Panc1 (cell line): ENCODE data around the gene MPO. TPM values are rescaled to one million over a fixed set of nuclear protein-coding genes. Genes with fewer than 3 reads are reported as not detected.

Source experiments
- ATAC-seq: fragments of 200-7000 bp; cut with Tn5 transposase; 2 replicates; pipeline ENCODE4 v1.9.1; 2020; ENCODE audit warnings: mild to moderate bottlenecking, moderate library complexity
- BruUV-seq: library from RNA; stranded (reverse); fragments of 400-500 nt; replicated peaks from 2 replicates; lab custom pipeline; 2021; lab: Mats Ljungman, UMichigan
- CTCF ChIA-PET: fragments of 300-600 bp; sonication (Branson Sonifier 250); formaldehyde crosslinking; loops from one replicate; lab custom pipeline; 2022; ENCODE audit warnings: antibody characterized with exemption; lab: Charles Lee
- POLR2A ChIA-PET: fragments of 300-600 bp; sonication (Branson Sonifier 250); formaldehyde crosslinking; loops from one replicate; lab custom pipeline; 2022; ENCODE audit warnings: antibody characterized with exemption; lab: Charles Lee
- DNase-seq: peaks from one replicate; pipeline ENCODE4 v3.0.0-alpha.2; 2010; ENCODE audit warnings: low read depth, low spot score
- H3K27ac ChIP-seq: 2 replicates; pipeline ENCODE4 v1.5.1; 2011; ENCODE audit warnings: mild to moderate bottlenecking, low read length, inconsistent platforms
- H3K27me3 ChIP-seq: fragments of 200-500 bp; sonication (Bioruptor generic); 2 replicates; pipeline ENCODE4 v1.6.0; 2014; ENCODE audit warnings: low read length, inconsistent platforms; ENCODE audit not compliant: control insufficient read depth, insufficient read depth
- H3K36me3 ChIP-seq: fragments of 200-500 bp; sonication (Bioruptor generic); 2 replicates; pipeline ENCODE4 v1.5.1; 2014; ENCODE audit warnings: inconsistent platforms, mild to moderate bottlenecking, low read length, moderate library complexity; ENCODE audit not compliant: control insufficient read depth, insufficient read depth
- H3K4me1 ChIP-seq: 2 replicates; pipeline ENCODE4 v1.5.1; 2011; ENCODE audit warnings: inconsistent platforms, mild to moderate bottlenecking, low read length, moderate library complexity; ENCODE audit not compliant: control insufficient read depth, insufficient read depth
- H3K4me3 ChIP-seq, 2 experiments: 2 replicates each; pipeline ENCODE4 v1.5.1; 2011 to 2012; ENCODE audit warnings: low read depth in 2 of 2, low read length in 2 of 2, mild to moderate bottlenecking in 2 of 2, inconsistent platforms in 1 of 2, moderate library complexity in 1 of 2
- H3K9me3 ChIP-seq: fragments of 200-500 bp; sonication (Bioruptor generic); 2 replicates; pipeline ENCODE4 v1.5.1; 2014; ENCODE audit warnings: low read depth, mild to moderate bottlenecking, inconsistent platforms, low read length, moderate library complexity; ENCODE audit not compliant: control insufficient read depth, insufficient read depth
- CTCF ChIP-seq: fragments of 450-650 bp; IDR thresholded peaks from 2 replicates; pipeline ENCODE4 v1.5.1; 2017; ENCODE audit warnings: mild to moderate bottlenecking
- POLR2AphosphoS5 ChIP-seq: IDR thresholded peaks from 2 replicates; pipeline ENCODE4 v1.6.1; 2012; ENCODE audit warnings: mild to moderate bottlenecking, low read depth, low read length, moderate library complexity
- REST ChIP-seq, 2 experiments: IDR thresholded peaks; 2 replicates each; pipeline ENCODE4 v1.6.1; 2011 to 2012; ENCODE audit warnings: low read depth in 2 of 2, control low read depth in 1 of 2, low read length in 1 of 2, mild to moderate bottlenecking in 1 of 2, moderate library complexity in 1 of 2; ENCODE audit not compliant: insufficient read depth in 1 of 2
- SIN3A ChIP-seq: IDR thresholded peaks from 2 replicates; pipeline ENCODE4 v1.6.1; 2012; ENCODE audit warnings: low read depth, mild to moderate bottlenecking, low read length, moderate library complexity, borderline replicate concordance; ENCODE audit not compliant: insufficient read depth
- TCF7L2 ChIP-seq: IDR thresholded peaks from 2 replicates; pipeline ENCODE4 v1.6.1; 2011; ENCODE audit warnings: mild to moderate bottlenecking, low read depth, low read length, inconsistent platforms
- in situ Hi-C: cut with HindIII; loops from 2 replicates; pipeline ENCODE4 v1.10.0; 2016; ENCODE audit warnings: low sequenced_read_pairs, low pct_unique_long_range_greater_than_20kb
- intact Hi-C: fragments of 100-400 bp; cut with micrococcal nuclease; formaldehyde crosslinking; loops from one replicate; pipeline ENCODE4 v1.10.0; 2022; ENCODE audit not compliant: unreplicated experiment
- total RNA-seq: library from RNA; stranded (reverse); gene quantifications from one replicate; pipeline ENCODE4 v1.2.1, GENCODE V29; 2021; ENCODE audit not compliant: unreplicated experiment

The MPO gene
- total RNA-seq, 1 experiment from 2014 or later, result not detected

- intact Hi-C loops, result no loop called here
- no peak overlapping the region for H3K27ac ChIP-seq
- in situ Hi-C loops, result no loop called here
- no peaks in the 10 kb centered on the region for H3K9me3 ChIP-seq
- TF ChIP-seq POLR2AphosphoS5 (no peak), CTCF (no peak), SIN3A (no peak), REST (IDR thresholded peaks at IDR 0.05; ENCODE audit: insufficient read depth in 1 of 2, low read depth in 2 of 2, low read length in 1 of 2) (no peak), TCF7L2 (no peak)
- CTCF ChIA-PET, result no interaction called here
- POLR2A ChIA-PET, result no interaction called here
- BruUV-seq, result no TSS peak
- no peak overlapping the region for H3K4me3 ChIP-seq
- DNase-seq (no peak), ATAC-seq (no peak)
- H3K36me3 ChIP-seq, result no peaks in the 10 kb centered on the region
- H3K4me1 ChIP-seq, result no peaks in the 10 kb centered on the region
- peaks cover 6% of the 10 kb centered on the region; the same call in 1 of the 2 replicates for H3K27me3 ChIP-seq
Observed at GRCh38 chr17:58244963-58245362, 35.8 kb downstream of the MPO start.

GRCh38 chr17:58242171-58242784 is 38.5 kb downstream of the MPO start:
- H3K36me3 ChIP-seq, result no peaks in the 10 kb centered on the region
- DNase-seq (no peak), ATAC-seq (no peak)
- no peak overlapping the region for H3K4me3 ChIP-seq
- in situ Hi-C loops (no loop called here), intact Hi-C loops (no loop called here)
- BruUV-seq, result no TSS peak
- no peaks in the 10 kb centered on the region for H3K4me1 ChIP-seq
- ChIA-PET CTCF (no interaction called here), POLR2A (no interaction called here)
- H3K27ac ChIP-seq, result no peak overlapping the region
- H3K9me3 ChIP-seq, result no peaks in the 10 kb centered on the region
- no peak for TF ChIP-seq POLR2AphosphoS5
- no peak for TF ChIP-seq SIN3A
- TF ChIP-seq REST (IDR thresholded peaks at IDR 0.05; ENCODE audit: insufficient read depth in 1 of 2, low read depth in 2 of 2, low read length in 1 of 2), result no peak
- TF ChIP-seq TCF7L2, result no peak
- no peak for TF ChIP-seq CTCF
- peaks cover 14% of the 10 kb centered on the region for H3K27me3 ChIP-seq
